Middle frontal gyrus (tissue), 1 donor: ENCODE measurements around the gene CDS2.

Experiments
- DNase-seq: peaks from one replicate; pipeline ENCODE4 v3.0.0-alpha.2; 2015; ENCODE audit warnings: low spot score; ENCODE audit errors: extremely low spot score

The CDS2 gene

GRCh38 chr20:5153612-5154542 is 27.1 kb downstream of the CDS2 start:
- DNase-seq = no peak

- no peak for DNase-seq
Measured at GRCh38 chr20:5154543-5154925, 27.7 kb downstream of the CDS2 start.

- no peak for DNase-seq
Measured at GRCh38 chr20:5155404-5155803, 28.6 kb downstream of the CDS2 start.

- DNase-seq = no peak
Measured at GRCh38 chr20:5156675-5157448, 30.1 kb downstream of the CDS2 start.

- no peak for DNase-seq
Measured at GRCh38 chr20:5159928-5160327, 33.1 kb downstream of the CDS2 start.

GRCh38 chr20:5160882-5161281 is 34.1 kb downstream of the CDS2 start:
- DNase-seq = no peak

- DNase-seq = no peak
Measured at GRCh38 chr20:5161536-5162164, 34.8 kb downstream of the CDS2 start.

GRCh38 chr20:5164645-5165625 is 38.1 kb downstream of the CDS2 start:
- peak; percentile 20 for DNase-seq

- DNase-seq = no peak
Measured at GRCh38 chr20:5168651-5169396, 42.0 kb downstream of the CDS2 start.

GRCh38 chr20:5170341-5170740 is 43.5 kb downstream of the CDS2 start:
- no peak for DNase-seq

GRCh38 chr20:5171064-5171789 is 44.4 kb downstream of the CDS2 start:
- DNase-seq = peak; percentile 10

GRCh38 chr20:5171790-5172164 is 45.0 kb downstream of the CDS2 start:
- DNase-seq = no peak

GRCh38 chr20:5172167-5172601 is 45.4 kb downstream of the CDS2 start:
- no peak for DNase-seq

- DNase-seq = no peak
Measured at GRCh38 chr20:5172903-5173463, 46.2 kb downstream of the CDS2 start.

GRCh38 chr20:5173751-5174150 is 46.9 kb downstream of the CDS2 start:
- DNase-seq = no peak

- no peak for DNase-seq
Measured at GRCh38 chr20:5177071-5177470, 50.3 kb downstream of the CDS2 start.

- DNase-seq = no peak
Measured at GRCh38 chr20:5178046-5178445, 51.2 kb downstream of the CDS2 start.

GRCh38 chr20:5180421-5180820 is 53.6 kb downstream of the CDS2 start:
- no peak for DNase-seq

GRCh38 chr20:5180933-5181332 is 54.1 kb downstream of the CDS2 start:
- no peak for DNase-seq
